K562 (cell line): Measurements from ENCODE around the gene API5.

ENCODE experiments used
- HMGN3 ChIP-seq: IDR thresholded peaks from 2 replicates; pipeline ENCODE4 v1.6.1; 2011; ENCODE audit warnings: borderline replicate concordance, low read depth, mild to moderate bottlenecking, mixed read lengths, low read length; ENCODE audit not compliant: insufficient read length; ENCODE audit errors: extremely low read depth
- NFATC3 ChIP-seq: fragments of 450-650 bp; IDR thresholded peaks from 2 replicates; pipeline ENCODE4 v1.6.1; 2017; ENCODE audit warnings: mild to moderate bottlenecking
- TF ChIP-seq, protein P1 (sequence below), 3 experiments: IDR thresholded peaks in 2 of 3; conservative IDR thresholded peaks in 1 of 3; 2 replicates each; pipeline ENCODE4 v1.5.1; 2011 to 2012; ENCODE audit warnings: low read length in 3 of 3, mild to moderate bottlenecking in 3 of 3, control low read depth in 2 of 3, improper control_type of control experiment in 1 of 3, inconsistent platforms in 1 of 3, low read depth in 1 of 3, mixed read lengths in 1 of 3, moderate library complexity in 1 of 3; ENCODE audit not compliant: insufficient read depth in 2 of 3

DNA sequence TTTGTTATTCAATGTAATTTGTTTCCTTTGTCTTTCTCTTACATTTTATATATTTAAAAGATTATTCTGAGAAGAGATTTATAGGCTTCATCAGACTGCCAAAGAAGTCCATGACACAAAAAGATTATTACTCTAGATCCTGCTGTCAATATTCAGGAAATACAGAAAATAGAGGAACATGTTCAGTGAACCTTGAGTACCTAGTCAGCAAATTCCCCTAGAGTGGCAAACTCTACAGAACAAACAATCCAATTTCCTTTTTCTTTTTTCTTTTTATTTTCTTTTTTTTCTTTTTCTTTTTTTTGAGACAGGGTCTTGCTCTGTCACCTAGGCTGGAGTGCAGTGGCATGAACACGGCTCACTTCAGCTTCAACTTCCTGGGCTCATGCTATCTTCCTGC lies 70.8 kb downstream of the API5 start:
- TF ChIP-seq HMGN3, result no peak
- TF ChIP-seq NFATC3, result no peak
- TF ChIP-seq, protein P1, sequence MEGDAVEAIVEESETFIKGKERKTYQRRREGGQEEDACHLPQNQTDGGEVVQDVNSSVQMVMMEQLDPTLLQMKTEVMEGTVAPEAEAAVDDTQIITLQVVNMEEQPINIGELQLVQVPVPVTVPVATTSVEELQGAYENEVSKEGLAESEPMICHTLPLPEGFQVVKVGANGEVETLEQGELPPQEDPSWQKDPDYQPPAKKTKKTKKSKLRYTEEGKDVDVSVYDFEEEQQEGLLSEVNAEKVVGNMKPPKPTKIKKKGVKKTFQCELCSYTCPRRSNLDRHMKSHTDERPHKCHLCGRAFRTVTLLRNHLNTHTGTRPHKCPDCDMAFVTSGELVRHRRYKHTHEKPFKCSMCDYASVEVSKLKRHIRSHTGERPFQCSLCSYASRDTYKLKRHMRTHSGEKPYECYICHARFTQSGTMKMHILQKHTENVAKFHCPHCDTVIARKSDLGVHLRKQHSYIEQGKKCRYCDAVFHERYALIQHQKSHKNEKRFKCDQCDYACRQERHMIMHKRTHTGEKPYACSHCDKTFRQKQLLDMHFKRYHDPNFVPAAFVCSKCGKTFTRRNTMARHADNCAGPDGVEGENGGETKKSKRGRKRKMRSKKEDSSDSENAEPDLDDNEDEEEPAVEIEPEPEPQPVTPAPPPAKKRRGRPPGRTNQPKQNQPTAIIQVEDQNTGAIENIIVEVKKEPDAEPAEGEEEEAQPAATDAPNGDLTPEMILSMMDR (IDR thresholded peaks at IDR 0.05 in 2 of 3, conservative IDR thresholded peaks at IDR 0.05 in 1 of 3; ENCODE audit: insufficient read depth in 2 of 3, low read depth in 1 of 3, low read length in 3 of 3), result no peak
